Stomach (tissue), 4 donors: ENCODE results near the gene TNS3.

ENCODE experiments used
- CTCF ChIP-seq, 7 experiments: fragments of 450-650 bp in 4 of 7; fragments of 200-600 bp in 3 of 7; sonication (generic) in 3 of 7; IDR thresholded peaks; one replicate each; pipeline ENCODE4 v1.5.1; 2016 to 2019; ENCODE audit warnings: antibody characterized with exemption in 7 of 7, control low read depth in 2 of 7, mild to moderate bottlenecking in 1 of 7
- POLR2A ChIP-seq, 4 donors: fragments of 450-650 bp; IDR thresholded peaks; one replicate each; pipeline ENCODE4 v1.6.1; 2016; ENCODE audit warnings: antibody characterized with exemption in 4 of 4, control low read depth in 2 of 4, mild to moderate bottlenecking in 1 of 4, moderate library complexity in 1 of 4
- POLR2AphosphoS5 ChIP-seq, 3 donors: sonication (generic); formaldehyde crosslinking; IDR thresholded peaks; one replicate each; pipeline ENCODE4 v1.6.1; 2016; ENCODE audit warnings: antibody characterized with exemption in 3 of 3

- TF ChIP-seq CTCF (IDR thresholded peaks at IDR 0.05), result no peak
- no peak for TF ChIP-seq POLR2A (IDR thresholded peaks at IDR 0.05)
- TF ChIP-seq POLR2AphosphoS5 (IDR thresholded peaks at IDR 0.05), result no peak
Measured at GRCh38 chr7:47317487-47317886, 264.4 kb downstream of the TNS3 start.
